GM19455 (cell line): Measurements from ENCODE around the gene SMIM11.
A peak's percentile ranks its signal among the peaks of the same experiment; 100 is the strongest.

Experiments
- ATAC-seq: cut with Tn5 transposase; IDR thresholded peaks from one replicate; pipeline ENCODE4 v1.9.1; 2021; ENCODE audit not compliant: unreplicated experiment

Gene SMIM11, protein sequence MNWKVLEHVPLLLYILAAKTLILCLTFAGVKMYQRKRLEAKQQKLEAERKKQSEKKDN

DNA sequence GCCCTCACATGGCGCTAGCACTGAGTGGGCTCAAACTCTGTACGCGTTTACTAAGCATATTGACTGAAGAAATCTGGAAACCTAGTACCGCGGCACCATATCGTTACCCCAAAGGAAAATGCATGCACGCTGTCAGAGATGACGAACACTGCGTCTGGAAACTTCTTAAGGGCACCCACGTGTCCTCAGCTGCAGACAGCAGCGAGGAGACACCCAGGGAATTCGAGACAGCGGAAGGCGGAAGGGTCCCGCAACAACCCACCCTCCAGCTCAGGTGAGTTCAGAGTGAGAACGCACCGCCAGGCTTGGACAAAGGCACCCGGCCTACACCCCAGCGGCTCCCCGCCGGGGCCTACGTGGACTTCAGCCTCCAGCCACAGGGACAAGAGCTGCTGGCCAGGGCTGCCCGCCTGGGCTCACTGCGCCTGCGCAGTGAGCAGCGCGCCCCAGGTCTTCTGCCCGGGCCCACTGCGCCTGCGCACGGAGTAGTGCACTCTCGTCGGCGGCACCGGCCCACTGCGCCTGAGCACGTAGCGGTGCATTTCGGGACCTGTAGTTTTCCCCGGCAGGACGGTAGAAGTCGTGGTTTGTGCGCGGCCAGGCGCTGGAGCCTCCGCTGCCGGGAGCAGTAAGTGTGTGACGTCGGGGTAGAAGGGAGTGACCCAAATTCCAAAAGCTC is at the start of gene SMIM11:
Gene SMIM11 (plus strand): TSS at position 568 of the 679 bp plus-strand sequence. CDS start 3,998 bp downstream, outside the sequence.
- peak; percentile 93 for ATAC-seq

GRCh38 chr21:34330055-34330454 is 45.3 kb upstream of the SMIM11 start:
- ATAC-seq = no peak

DNA sequence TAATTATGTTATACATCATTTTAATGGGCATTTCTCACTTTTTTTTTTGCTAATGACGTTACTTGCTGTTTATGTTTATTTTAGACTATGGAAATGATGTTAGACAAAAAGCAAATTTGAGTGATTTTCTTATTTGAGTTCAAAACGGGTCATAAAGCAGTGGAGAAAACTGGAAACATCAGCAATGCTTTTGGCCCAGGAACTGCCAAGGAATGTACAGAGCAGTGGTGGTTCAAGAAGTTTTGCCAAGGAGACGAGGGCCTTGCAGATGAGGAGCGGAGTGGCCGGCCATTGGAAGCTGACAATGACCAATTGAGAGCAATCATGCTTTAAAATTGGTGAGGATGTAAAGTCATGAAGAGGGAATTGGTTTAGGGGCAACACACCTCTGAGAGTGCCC is 43.6 kb upstream of the SMIM11 start:
- ATAC-seq = no peak

GRCh38 chr21:34332347-34332746 is 43.0 kb upstream of the SMIM11 start:
- no peak for ATAC-seq

GRCh38 chr21:34333121-34333739 is 42.1 kb upstream of the SMIM11 start:
- no peak for ATAC-seq

DNA sequence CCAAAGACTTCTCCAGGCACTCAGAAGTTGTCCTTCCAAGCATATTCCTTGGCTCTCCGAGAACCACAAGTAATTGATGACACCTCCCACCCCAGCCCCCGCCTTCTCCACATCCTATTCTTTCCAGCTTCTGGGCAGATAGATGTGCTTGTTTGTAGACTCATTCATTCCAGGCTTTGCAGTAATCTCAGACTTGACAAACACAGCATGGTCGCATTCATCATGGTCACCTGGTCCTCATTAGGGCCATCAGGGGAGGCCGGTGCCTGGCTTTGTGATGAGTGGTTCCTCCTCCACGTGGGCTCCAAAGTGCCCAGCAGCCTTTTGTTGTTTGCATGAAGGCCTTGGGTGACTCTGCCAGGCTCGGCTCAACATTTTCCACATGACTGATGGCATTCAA is 40.0 kb upstream of the SMIM11 start:
- no peak for ATAC-seq

GRCh38 chr21:34336245-34336644 is 39.1 kb upstream of the SMIM11 start:
- ATAC-seq = no peak

DNA sequence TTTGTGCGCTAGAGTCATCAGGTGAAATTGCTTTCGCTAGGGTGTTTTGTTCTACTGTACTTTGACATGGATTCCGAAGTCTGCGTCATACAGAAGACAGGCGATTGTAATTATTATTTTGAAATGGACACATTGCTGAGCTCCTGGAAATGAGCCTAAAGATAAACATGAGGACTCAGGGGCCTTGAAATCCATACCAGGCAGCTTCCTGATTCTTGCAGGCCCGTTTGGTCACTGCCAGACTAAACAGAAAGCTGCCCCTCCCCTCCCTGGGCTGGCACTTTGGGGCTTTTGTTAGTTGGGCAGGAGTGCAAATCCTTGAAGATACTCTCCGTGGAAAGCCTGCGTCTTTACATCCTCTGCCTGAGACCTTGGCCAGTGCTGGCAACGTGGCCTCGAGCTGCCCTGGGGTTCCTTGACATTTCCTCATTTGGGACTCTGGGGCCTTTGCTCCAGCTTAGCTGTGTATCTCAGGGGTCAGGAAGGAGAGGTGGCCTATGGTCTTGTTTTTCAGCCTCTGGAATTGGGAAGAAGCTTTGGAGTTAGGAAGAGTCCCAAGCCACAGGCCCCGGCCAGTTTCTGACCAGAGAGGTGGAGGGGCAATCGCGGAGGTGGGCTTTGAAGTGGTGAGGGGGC is 38.4 kb upstream of the SMIM11 start:
- ATAC-seq = no peak

DNA sequence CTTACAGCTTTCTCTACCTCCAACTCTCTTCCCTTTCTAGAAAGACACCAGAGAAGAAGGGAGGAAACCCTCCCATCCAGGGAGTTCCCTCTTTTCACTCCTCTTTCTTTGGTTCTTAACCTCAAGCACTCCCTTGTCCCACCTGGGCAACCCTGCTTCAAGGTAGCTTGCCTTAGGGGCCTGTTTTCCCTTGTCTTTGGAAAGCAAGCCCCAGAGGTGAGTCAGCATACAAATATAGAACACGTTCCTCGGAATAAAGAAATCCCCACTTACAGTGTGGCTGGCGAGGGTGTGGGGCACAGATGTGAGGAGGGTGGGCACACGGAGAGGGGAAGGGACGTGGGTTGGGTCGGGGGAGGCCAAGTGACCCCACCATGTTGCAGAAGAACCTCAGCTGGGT is 37.6 kb upstream of the SMIM11 start:
- no peak for ATAC-seq

- no peak for ATAC-seq
Measured at GRCh38 chr21:34338226-34338625, 37.1 kb upstream of the SMIM11 start.

DNA sequence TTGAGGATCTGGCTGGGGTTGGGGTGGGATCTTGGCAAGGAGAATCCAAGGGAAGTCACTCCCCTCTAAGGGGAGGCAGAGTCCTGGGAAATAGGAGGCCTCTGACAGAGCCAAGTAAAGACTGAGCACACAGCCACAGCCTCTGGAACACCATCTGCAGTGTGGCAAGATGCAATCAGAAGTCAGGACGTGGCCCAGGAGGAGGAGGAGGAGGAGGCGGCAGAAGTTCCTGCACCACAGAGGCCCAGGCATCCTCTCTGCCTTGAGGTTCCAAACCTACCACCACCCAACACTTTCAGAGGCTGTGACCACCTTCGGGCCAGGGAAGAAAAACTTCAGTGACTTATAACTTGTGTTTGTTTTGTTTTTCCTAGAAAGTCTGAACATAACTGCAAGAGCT is 35.2 kb upstream of the SMIM11 start:
- ATAC-seq = no peak

GRCh38 chr21:34342476-34342875 is 32.8 kb upstream of the SMIM11 start:
- no peak for ATAC-seq

GRCh38 chr21:34343347-34343746 is 32.0 kb upstream of the SMIM11 start:
- ATAC-seq = no peak

- ATAC-seq = no peak
Measured at GRCh38 chr21:34343838-34344381, 31.4 kb upstream of the SMIM11 start.

DNA sequence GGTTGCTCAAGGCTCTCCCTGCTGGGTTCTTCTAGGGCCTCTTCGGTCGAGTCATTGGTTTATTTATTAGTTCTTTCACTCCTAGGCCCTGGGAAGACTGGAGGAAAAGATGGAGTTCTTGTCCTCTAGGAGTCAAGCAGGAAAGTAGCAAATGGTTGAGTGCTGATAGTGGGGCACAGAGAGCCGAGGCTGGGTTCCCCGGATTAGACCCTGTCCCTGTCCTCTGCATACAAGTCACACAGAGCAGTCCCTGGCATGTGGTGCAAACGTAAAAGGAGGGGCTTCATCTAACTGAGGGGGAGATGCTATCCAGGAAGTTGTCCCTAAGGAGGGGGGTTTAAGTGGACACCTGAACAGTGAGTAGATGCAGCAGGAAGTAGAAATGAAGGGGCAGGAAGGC is 30.7 kb upstream of the SMIM11 start:
- ATAC-seq = no peak

DNA sequence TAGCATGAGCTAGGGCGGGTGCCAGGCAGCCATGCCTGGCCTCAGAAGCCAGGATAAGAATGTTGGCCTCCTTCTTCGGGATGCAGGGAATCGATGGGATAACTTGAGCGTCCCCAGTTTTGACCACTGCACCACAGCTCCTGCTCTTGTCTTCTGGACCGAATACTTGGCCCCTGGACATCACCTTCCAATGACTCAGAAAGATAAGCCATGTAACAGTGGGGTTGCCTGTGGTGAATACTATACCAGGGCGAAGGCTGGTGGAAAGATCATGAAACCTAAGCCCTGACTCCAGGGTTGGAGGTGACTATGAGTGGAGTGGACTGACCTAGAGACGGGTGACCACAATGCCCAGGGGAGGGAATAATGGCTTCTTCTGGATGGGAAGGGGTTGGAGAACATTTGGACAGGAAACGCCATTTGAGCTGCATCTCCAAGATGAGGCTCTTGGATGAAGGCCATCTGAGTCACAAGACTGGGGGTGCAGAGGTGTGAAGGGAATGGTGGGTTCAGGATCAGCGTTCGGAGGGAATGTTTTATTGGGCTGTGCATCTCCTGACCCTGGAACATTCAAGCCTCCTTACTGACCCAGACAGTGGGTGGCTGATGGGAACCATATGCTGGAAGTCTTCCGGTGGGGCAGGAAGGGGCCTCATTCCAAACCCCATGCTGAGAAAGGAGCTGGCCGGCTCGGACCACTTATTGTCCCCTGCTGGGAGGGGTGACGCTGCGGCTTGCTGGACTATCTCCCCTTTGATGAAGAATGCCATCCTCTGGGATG is 30.0 kb upstream of the SMIM11 start:
- ATAC-seq = no peak

DNA sequence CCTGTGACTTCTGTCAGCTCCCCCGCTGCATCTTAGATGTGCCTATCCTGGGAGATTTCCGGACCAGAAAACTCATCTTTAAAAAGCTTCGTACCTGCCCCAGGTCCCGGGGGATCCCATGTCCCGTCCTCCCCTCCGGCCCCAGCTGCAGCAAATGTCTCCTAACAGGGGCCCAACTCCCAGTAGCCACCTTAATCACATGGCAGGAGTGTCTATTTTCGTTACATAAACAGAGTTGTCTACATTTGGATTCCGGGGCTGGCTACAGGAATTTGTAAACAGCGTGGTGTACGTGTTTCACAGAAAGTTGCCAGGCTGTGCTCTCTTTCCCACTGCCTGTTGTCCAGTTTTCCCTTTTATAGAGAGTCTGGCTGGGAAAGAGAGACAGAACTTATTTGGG is 29.4 kb upstream of the SMIM11 start:
- no peak for ATAC-seq

GRCh38 chr21:34348890-34349519 is 26.3 kb upstream of the SMIM11 start:
- no peak for ATAC-seq

DNA sequence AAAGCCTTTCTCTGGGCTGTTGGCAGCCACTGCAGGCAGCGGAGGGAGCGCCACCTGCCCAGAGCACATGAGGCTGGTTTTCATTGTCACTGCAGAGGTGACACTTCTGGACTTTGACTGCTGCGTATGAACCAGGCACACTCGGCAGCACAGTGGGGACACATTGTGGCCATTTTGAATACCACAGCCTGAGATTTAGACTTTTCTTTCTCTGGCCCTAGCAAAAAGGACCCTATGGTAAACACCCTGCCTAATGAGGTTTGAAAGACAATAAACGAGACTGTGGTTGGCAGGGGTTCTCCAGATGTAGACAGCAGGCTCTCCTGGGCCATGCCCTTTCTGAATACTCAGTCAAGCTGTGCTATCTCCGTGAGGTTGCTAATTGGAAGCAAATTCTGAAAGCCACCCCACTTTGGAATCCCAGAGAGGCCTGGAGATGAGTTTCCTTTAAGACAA is 23.5 kb upstream of the SMIM11 start:
- peak; percentile 66 for ATAC-seq

- no peak for ATAC-seq
Measured at GRCh38 chr21:34352556-34352955, 22.8 kb upstream of the SMIM11 start.

DNA sequence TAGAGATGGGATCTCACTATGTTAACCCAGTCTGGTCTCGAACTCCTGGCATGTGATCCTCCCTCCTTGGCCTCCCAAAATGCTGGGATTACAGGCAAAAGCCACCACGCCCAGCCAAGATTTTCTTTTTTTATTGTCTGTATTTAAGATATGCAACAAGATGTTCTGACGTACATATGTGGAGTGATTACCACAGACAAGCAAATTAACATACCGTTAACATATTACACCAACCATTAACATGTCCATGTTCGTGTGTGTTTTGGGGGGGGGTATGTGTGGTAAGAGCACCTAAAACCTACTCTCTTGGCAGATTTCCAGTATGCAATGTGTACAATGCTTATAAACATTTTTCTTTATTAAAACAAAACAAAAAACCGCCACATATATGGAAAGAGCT is 22.1 kb upstream of the SMIM11 start:
- ATAC-seq = no peak
